GM13977 (cell line): ENCODE measurements around the gene RABEPK.
"Not testable (repeated sequence)": the region's sequence is repeated elsewhere in the genome, so short reads cannot be mapped to it uniquely, and the experiment has no call there.

ENCODE experiments used
- DNase-seq: peaks from one replicate; pipeline ENCODE4 v3.0.0; 2012; ENCODE audit warnings: low spot score
- CTCF ChIP-seq: IDR thresholded peaks from 2 replicates; pipeline ENCODE4 v1.5.1; 2012; ENCODE audit warnings: mild to moderate bottlenecking, control low read depth; ENCODE audit not compliant: insufficient read depth; ENCODE audit errors: extremely low read depth, missing control alignments
- in situ Hi-C: fragments of 300-500 bp; cut with MboI; formaldehyde crosslinking; loops from one replicate; pipeline ENCODE4 v1.12.0; 2022; ENCODE audit warnings: low sequenced_read_pairs, low pct_unique_long_range_greater_than_20kb, mixed read lengths, inconsistent platforms; ENCODE audit not compliant: unreplicated experiment

The RABEPK gene

GRCh38 chr9:125200216-125201047, at the start of gene RABEPK:
Gene RABEPK (plus strand): TSS chr9:125200542. CDS start chr9:125203014, 2,472 bp downstream.
- no peak for TF ChIP-seq CTCF
- in situ Hi-C loops = no loop called here
- peak; percentile 94 for DNase-seq

- in situ Hi-C loops = no loop called here
- no peak for TF ChIP-seq CTCF
- DNase-seq = no peak
These were observed 48.6 kb upstream of the RABEPK start for GRCh38 chr9:125151730-125152129.

GRCh38 chr9:125153712-125154367, 46.5 kb upstream of the RABEPK start:
- TF ChIP-seq CTCF = no peak
- no peak for DNase-seq
- in situ Hi-C loops = no loop called here

- DNase-seq = no peak
- TF ChIP-seq CTCF = no peak
- in situ Hi-C loops = no loop called here
These were observed 43.8 kb upstream of the RABEPK start for GRCh38 chr9:125156551-125156950.

GRCh38 chr9:125160750-125161149, 39.6 kb upstream of the RABEPK start:
- DNase-seq = no peak
- no peak for TF ChIP-seq CTCF
- in situ Hi-C loops = no loop called here

GRCh38 chr9:125161284-125161918, 38.9 kb upstream of the RABEPK start:
- in situ Hi-C loops = no loop called here
- no peak for TF ChIP-seq CTCF
- no peak for DNase-seq

GRCh38 chr9:125162891-125163290, 37.5 kb upstream of the RABEPK start:
- DNase-seq, in situ Hi-C loops: not testable (repeated sequence)
